Naive B cell (primary cell): ENCODE measurements around the gene IFT88. TPM values are rescaled to one million over a fixed set of nuclear protein-coding genes. Genes with fewer than 3 reads are reported as not detected.
"Not testable (repeated sequence)": the region's sequence is repeated elsewhere in the genome, so short reads cannot be mapped to it uniquely, and the experiment has no call there.

Source experiments
- ATAC-seq, 2 donors: fragments of 150-1000 bp; cut with Tn5 transposase; 2 replicates each; pipeline ENCODE4 v1.10.0; 2021; ENCODE audit warnings: low read depth in 2 of 2, mild to moderate bottlenecking in 2 of 2, moderate library complexity in 2 of 2
- DNase-seq: peaks from one replicate; pipeline ENCODE4 v3.0.0; 2022
- H3K27ac Mint-ChIP-seq, 6 donors: one replicate each; pipeline ENCODE4 v1.8.0; 2020 to 2022; ENCODE audit warnings: mild to moderate bottlenecking in 6 of 6, mixed read lengths in 6 of 6, moderate library complexity in 5 of 6, inconsistent platforms in 2 of 6
- H3K27me3 Mint-ChIP-seq, 3 donors: one replicate each; pipeline ENCODE4 v1.8.0; 2021 to 2022; ENCODE audit warnings: mixed read lengths in 3 of 3, mild to moderate bottlenecking in 1 of 3
- H3K36me3 Mint-ChIP-seq, 2 donors: one replicate each; pipeline ENCODE4 v1.8.0; 2020 to 2022; ENCODE audit warnings: mixed read lengths in 2 of 2, inconsistent platforms in 1 of 2, mild to moderate bottlenecking in 1 of 2
- H3K4me1 Mint-ChIP-seq, 3 donors: one replicate each; pipeline ENCODE4 v1.8.0; 2020 to 2022; ENCODE audit warnings: mixed read lengths in 3 of 3, inconsistent platforms in 1 of 3, mild to moderate bottlenecking in 1 of 3, moderate library complexity in 1 of 3
- H3K4me3 Mint-ChIP-seq, 8 donors: one replicate each; pipeline ENCODE4 v1.8.0; 2020 to 2022; ENCODE audit warnings: mild to moderate bottlenecking in 8 of 8, mixed read lengths in 8 of 8, moderate library complexity in 8 of 8, inconsistent platforms in 2 of 8
- H3K9me3 Mint-ChIP-seq, 7 donors: one replicate each; pipeline ENCODE4 v1.8.0; 2020 to 2022; ENCODE audit warnings: mixed read lengths in 7 of 7, mild to moderate bottlenecking in 5 of 7, inconsistent platforms in 2 of 7, moderate library complexity in 1 of 7
- polyA plus RNA-seq, 6 donors: library from polyadenylated mRNA; unstranded; fragments of 300-500 nt; fragmentation: Illumina TruSeq; gene quantifications; one replicate each; pipeline ENCODE4 v1.2.3, GENCODE V29; 2021; ENCODE audit warnings: low read depth in 6 of 6

IFT88 gene
- polyA plus RNA-seq, 6 donors from 2014 or later = 4.6 to 13.6 (median 10.0) TPM

DNA sequence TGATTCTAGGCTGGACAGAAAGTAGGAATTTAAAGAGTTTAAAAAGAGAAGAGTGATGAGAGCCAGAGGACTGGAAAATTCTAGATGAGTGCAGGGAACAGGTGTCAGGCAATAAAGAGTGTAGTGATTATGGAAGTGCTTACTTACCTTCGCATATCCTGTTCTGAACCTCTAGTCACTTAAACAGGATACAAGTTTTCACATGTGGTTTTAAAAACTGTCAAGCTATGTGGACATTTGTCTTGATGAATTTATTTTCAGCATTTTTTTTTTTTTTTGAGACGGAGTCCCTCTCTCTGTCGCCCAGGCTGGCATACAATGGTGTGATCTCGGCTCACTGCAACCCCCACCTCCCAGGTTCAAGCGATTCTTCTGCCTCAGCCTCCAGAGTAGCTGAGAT lies 102.2 kb downstream of the IFT88 start:
- no peak for DNase-seq
- Mint-ChIP-seq H3K4me3 (no peak overlapping the region), H3K27ac (no peak overlapping the region), H3K36me3 (peaks cover 17 to 26% of the 10 kb centered on the region in 2 donors), H3K27me3 (no peaks in the 10 kb centered on the region), H3K4me1 (no peaks in the 10 kb centered on the region), H3K9me3 (peaks cover 0 to 2% (median 0%) of the 10 kb centered on the region in 7 donors)
- no peak for ATAC-seq

DNA sequence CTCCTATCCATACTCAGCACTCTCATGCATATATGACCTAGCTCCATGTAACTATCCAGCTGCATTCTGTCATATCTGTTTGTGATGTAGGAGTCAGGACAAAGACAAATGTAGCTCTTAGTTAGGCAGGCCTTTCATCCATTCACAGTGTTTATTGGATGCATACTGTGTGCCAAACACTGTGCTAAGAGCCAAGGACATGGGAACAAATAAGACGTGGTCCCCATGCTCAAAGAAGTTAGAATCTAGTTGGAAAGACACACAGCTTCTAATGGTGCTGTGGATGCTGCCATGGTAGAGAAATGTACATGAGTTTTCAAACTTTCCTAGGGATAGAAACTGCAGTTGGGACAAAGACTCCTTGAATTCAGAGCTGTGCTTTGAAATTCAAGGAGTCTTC lies 104.8 kb downstream of the IFT88 start:
- Mint-ChIP-seq H3K4me3 (no peak overlapping the region), H3K27ac (no peak overlapping the region), H3K36me3 (peaks cover 14 to 16% of the 10 kb centered on the region in 2 donors), H3K27me3 (no peaks in the 10 kb centered on the region), H3K9me3 (no peaks in the 10 kb centered on the region), H3K4me1 (no peaks in the 10 kb centered on the region)
- no peak for ATAC-seq
- no peak for DNase-seq

DNA sequence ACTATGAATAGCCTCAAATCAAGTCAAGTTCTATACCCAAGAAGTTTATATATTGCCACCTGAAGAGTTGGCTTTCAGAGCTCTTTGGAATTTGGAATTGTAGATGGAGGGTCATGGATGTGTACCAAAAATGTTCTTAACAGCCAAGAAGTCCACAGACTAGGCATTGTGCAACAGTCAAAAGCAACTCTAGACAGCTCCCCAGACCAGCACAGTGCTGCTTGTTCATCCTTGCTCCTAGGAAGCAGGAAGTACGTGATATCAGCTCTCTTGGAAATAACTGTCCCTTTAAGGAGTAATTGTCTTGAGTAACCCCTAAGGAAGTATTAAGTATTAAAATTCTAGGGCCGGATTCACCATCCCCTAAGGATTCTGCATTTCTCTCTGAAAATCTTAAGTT lies 105.8 kb downstream of the IFT88 start:
- peaks cover 14 to 16% of the 10 kb centered on the region in 2 donors for H3K36me3 Mint-ChIP-seq

DNA sequence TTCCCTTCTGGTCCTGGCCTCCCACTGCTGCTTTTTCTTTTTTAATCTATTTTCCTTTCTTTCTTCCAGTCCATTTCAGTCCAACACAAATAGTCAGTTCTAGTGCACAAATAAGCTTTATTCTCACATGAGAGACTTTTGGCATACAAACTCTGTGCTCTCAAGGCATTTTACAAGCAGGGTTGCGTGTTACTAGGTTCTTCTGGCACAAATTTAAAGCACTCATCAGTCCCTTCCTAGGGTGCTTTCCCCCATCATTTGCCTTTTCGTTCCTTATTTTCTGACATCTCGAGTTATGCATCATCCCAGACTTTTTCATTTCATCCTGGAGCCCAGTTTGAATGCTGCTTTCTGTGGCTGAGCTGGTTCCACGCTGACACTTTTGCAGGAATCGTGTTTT lies 106.8 kb downstream of the IFT88 start:
- no peaks in the 10 kb centered on the region for H3K27me3 Mint-ChIP-seq
- no peaks in the 10 kb centered on the region for H3K4me1 Mint-ChIP-seq
- ATAC-seq (no peak), DNase-seq (no peak)
- H3K36me3 Mint-ChIP-seq = peaks cover 14 to 16% of the 10 kb centered on the region in 2 donors
- H3K9me3 Mint-ChIP-seq = no peaks in the 10 kb centered on the region
- H3K4me3 Mint-ChIP-seq = no peak overlapping the region
- H3K27ac Mint-ChIP-seq = no peak overlapping the region

More for the DNA sequence above, 105.8 kb downstream of the IFT88 start:
- no peak for DNase-seq
- Mint-ChIP-seq H3K9me3 (no peaks in the 10 kb centered on the region), H3K27me3 (no peaks in the 10 kb centered on the region), H3K27ac (no peak overlapping the region), H3K4me1 (no peaks in the 10 kb centered on the region), H3K4me3 (no peak overlapping the region)
- ATAC-seq = no peak

DNA sequence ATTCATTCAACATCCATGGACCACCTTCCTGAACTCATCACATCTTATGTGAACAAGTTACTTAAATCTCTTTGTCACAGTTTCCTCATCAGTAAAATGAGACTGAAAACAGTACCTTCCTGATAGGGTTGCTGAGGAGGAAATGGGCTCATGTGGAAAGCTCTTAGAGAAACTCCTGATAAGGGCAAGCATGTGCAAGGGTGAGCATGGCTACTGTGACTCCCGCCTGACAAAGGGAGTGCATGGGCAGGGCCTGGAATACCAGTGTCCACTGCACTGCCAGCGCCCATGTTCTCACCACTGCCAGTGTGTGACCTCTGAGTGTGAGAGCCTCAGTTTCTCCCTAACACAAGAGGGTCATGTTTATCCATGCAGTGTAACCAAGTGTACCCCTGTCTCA lies 109.3 kb downstream of the IFT88 start:
- Mint-ChIP-seq H3K27me3 (no peaks in the 10 kb centered on the region), H3K27ac (peak overlapping the region in 1 of 6 donors; percentile 25), H3K4me3 (no peak overlapping the region), H3K36me3 (peaks cover 19 to 21% of the 10 kb centered on the region in 2 donors), H3K4me1 (no peaks in the 10 kb centered on the region), H3K9me3 (no peaks in the 10 kb centered on the region)
- ATAC-seq (no peak), DNase-seq (no peak)

DNA sequence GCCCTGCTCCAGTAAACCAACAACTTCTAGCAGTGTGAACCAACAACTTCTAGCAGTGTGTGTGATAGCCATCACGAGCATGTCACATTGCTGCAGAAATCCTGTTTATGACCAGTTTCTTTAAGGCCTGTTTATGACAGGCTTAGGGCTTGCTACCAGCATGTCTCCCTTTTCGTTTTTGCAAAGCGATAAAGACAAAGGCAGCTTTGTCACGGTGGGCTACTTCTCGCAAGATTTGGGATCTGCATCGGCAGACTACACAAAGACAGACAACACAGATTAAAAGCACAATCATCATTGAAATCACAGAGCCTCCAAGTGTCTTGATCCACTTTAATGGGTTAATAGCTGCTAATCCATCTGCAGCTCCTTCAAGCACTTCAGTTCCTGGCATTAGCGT lies 111.6 kb downstream of the IFT88 start:
- H3K27me3 Mint-ChIP-seq, DNase-seq, H3K4me3 Mint-ChIP-seq, H3K4me1 Mint-ChIP-seq, H3K9me3 Mint-ChIP-seq, ATAC-seq: not testable (repeated sequence)
- Mint-ChIP-seq H3K36me3 (peaks cover 6 to 14% of the 10 kb centered on the region in 2 donors), H3K27ac (peak overlapping the region in 1 of 6 donors; percentile 5)

DNA sequence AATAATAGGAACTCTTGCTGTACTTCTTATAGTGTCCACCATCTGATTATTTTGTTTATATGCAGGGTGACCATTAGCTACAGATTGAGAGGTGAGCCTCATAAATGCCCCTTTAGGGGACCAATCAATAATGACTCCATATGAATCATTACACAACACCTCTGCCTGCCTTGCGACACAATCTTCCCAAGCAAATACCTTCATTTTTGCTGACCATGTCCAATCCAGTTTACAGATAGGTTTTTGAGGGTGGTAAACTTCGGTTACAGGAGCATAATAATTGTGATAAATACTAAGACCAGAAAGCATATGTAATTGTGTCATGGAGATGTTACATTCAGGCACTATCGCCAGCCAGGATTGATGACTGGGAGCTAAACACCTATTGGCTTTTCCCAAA lies 112.9 kb downstream of the IFT88 start:
- ATAC-seq (no peak), DNase-seq (no peak)
- Mint-ChIP-seq H3K27ac (no peak overlapping the region), H3K9me3 (no peaks in the 10 kb centered on the region), H3K36me3 (peaks cover 6 to 8% of the 10 kb centered on the region in 2 donors), H3K4me1 (no peaks in the 10 kb centered on the region), H3K27me3 (no peaks in the 10 kb centered on the region), H3K4me3 (no peak overlapping the region)

DNA sequence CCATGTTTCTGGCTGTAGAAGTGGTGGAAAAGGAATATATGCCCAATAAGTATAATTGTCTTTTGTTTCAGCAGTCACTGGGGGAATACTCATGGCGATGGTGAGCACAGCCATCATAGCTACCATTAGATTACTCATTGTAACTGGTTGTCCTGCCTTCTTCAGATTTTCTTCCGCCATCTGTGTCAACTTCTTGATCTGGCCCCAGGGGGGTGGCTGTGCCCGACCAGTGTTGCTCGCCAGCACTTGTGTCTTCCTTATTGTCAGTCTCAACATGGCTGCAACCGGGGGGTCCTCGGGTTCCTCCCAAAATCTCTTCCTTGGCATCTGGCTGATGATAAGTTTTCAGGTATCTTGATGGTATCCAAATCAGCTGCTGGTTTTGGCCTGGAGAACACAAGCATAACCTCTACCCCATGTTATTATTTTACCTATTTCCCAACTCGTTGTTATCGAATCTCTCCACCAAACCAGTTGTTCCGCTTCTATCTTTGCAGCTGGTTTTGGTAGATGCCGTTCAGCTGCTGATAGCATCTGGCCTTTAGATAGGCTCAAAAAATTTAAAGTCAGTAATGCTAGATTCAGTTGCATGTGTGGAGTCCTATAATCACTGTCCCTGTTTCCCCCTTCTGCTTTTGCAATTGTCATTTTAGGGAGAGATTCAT lies 113.6 kb downstream of the IFT88 start:
- ATAC-seq (no peak), DNase-seq (no peak)
- no peaks in the 10 kb centered on the region for H3K9me3 Mint-ChIP-seq
- no peaks in the 10 kb centered on the region for H3K4me1 Mint-ChIP-seq
- peaks cover 6 to 8% of the 10 kb centered on the region in 2 donors for H3K36me3 Mint-ChIP-seq
- no peak overlapping the region for H3K4me3 Mint-ChIP-seq
- no peaks in the 10 kb centered on the region for H3K27me3 Mint-ChIP-seq
- no peak overlapping the region for H3K27ac Mint-ChIP-seq

DNA sequence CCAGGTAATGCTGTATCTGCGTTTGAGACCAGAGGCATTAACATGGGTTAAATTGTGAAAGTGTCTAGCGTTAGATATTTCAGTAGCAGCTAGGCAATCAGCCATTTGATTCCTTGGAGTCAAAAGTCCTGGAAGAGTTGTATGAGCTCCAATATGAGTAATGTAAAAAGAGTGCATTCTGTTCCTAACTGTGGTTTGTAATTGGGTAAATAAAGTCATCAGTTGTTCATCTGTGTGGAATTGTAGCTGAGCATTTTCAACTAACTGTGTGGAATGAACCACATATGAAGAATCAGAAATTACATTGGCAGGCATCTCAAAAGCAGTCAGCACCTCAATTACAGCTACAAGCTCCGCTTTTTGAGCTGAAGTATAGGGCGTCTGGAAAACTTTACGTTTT lies 114.5 kb downstream of the IFT88 start:
- H3K4me1 Mint-ChIP-seq, ATAC-seq, H3K27ac Mint-ChIP-seq, H3K36me3 Mint-ChIP-seq, DNase-seq, H3K4me3 Mint-ChIP-seq, H3K27me3 Mint-ChIP-seq, H3K9me3 Mint-ChIP-seq: not testable (repeated sequence)

DNA sequence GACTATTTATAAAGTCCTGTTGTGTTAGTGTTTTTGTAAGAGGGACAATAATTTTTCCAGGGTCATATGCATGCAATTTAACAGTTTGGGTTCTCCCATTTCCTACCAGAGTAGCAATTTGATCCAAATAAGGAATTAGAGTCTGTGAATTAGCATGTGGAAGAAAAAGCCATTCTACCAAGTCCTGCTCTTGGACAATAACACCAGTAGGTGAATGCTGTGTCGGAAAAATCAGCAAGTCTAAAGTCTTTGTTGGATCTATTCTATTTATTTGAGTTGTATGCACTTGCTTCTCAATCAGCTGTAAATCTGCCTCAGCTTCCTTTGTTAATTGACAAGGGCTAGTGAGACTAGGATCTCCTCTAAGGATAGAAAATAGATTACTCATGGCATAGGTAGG lies 115.1 kb downstream of the IFT88 start:
- Mint-ChIP-seq H3K27ac (no peak overlapping the region), H3K27me3 (no peaks in the 10 kb centered on the region), H3K36me3 (peaks cover 6 to 8% of the 10 kb centered on the region in 2 donors), H3K9me3 (no peaks in the 10 kb centered on the region), H3K4me3 (no peak overlapping the region), H3K4me1 (no peaks in the 10 kb centered on the region)
- ATAC-seq (no peak), DNase-seq (no peak)

DNA sequence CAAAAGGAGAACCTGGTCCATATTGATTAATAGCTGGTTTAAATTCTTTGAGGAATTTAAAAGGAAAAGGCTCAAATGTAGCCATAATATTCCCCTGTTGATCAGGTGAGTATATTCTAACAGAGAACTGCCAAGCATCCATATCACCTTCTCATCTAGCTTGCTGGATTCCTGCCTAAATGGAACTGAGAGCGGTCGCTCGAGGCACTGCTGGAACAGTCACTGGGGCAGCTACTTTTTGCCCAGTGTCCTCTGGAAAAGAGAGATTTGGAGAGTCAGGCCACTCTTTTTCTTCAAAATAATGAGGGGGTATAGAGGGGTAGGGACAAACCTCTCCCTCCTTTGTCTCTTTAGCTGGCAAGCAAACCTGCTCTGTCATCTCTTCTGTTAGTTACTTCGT lies 117.1 kb downstream of the IFT88 start:
- no peaks in the 10 kb centered on the region for H3K4me1 Mint-ChIP-seq
- H3K4me3 Mint-ChIP-seq = no peak overlapping the region
- no peaks in the 10 kb centered on the region for H3K27me3 Mint-ChIP-seq
- ATAC-seq = no peak
- H3K27ac Mint-ChIP-seq = no peak overlapping the region
- DNase-seq = no peak
- no peaks in the 10 kb centered on the region for H3K9me3 Mint-ChIP-seq
- H3K36me3 Mint-ChIP-seq = peaks cover 6 to 8% of the 10 kb centered on the region in 2 donors

DNA sequence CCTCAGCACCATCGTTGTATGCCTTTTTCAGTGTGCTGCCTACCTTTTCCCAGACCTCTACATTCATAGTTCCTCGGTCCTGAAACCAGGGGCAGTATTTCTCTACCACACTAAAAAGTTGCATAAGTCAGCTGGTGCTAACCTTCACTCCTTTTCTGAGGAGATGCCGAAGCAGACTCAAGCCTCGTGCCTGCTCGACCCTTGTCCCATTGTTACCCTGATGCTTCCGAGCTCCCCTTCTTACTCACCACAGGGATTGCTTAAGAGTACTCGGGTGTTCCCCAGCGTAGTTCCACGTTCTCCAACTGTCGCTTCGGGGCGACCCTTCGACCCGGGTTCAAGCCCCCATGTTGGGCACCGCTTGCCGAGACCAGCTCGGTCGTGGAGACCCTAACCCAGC lies 117.6 kb downstream of the IFT88 start:
- H3K4me1 Mint-ChIP-seq = no peaks in the 10 kb centered on the region
- no peak for DNase-seq
- no peaks in the 10 kb centered on the region for H3K27me3 Mint-ChIP-seq
- peaks cover 8 to 10% of the 10 kb centered on the region in 2 donors for H3K36me3 Mint-ChIP-seq
- ATAC-seq = no peak
- H3K27ac Mint-ChIP-seq = no peak overlapping the region
- no peaks in the 10 kb centered on the region for H3K9me3 Mint-ChIP-seq
- no peak overlapping the region for H3K4me3 Mint-ChIP-seq

DNA sequence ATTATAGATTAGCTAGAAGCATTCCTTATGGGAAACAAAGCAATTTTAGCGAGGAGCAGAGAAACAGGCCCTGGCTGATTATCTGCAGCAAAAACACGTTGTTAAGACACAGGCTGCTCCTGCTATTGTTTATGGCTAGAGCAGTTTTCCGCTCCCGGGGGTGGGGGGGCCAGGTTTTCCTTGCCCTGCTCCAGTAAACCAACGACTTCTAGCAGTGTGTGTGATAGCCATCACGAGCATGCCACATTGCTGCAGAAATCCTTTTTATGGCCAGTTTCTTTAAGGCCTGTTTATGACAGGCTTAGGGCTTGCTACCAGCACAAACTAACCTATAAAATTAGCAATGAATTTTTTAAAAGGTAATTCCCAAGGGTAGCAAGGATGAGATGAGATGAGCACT lies 118.1 kb downstream of the IFT88 start:
- H3K9me3 Mint-ChIP-seq = no peaks in the 10 kb centered on the region
- H3K4me3 Mint-ChIP-seq = no peak overlapping the region
- ATAC-seq (no peak), DNase-seq (no peak)
- no peaks in the 10 kb centered on the region for H3K27me3 Mint-ChIP-seq
- H3K4me1 Mint-ChIP-seq = no peaks in the 10 kb centered on the region
- peaks cover 8 to 15% of the 10 kb centered on the region in 2 donors for H3K36me3 Mint-ChIP-seq
- no peak overlapping the region for H3K27ac Mint-ChIP-seq

DNA sequence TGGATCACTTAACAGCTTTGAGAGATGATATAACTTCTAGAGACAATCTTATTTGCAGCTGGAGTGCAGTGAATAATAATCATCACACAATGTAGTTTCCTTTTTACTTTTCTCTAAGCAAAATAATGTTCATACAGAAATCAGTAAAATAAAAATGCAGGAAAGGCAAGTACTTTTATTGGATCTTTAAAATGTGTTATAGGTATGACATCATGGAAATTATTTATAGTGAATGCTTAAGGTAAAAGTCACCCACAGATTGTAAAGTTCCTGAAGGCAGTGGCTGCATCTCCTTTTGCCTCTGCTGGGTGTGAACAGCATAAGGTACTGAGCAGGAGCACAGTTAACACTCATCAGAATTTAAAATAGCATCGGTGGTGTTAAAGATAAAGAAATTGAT lies 119.2 kb downstream of the IFT88 start:
- H3K27ac Mint-ChIP-seq = no peak overlapping the region
- no peak for DNase-seq
- no peak overlapping the region for H3K4me3 Mint-ChIP-seq
- no peaks in the 10 kb centered on the region for H3K27me3 Mint-ChIP-seq
- H3K36me3 Mint-ChIP-seq = peaks cover 0 to 10% of the 10 kb centered on the region in 2 donors
- H3K4me1 Mint-ChIP-seq = no peaks in the 10 kb centered on the region
- H3K9me3 Mint-ChIP-seq = no peaks in the 10 kb centered on the region
- no peak for ATAC-seq
